OCI-LY3 (cell line): Measurements from ENCODE around the gene INSC.

Experiments
- EZH2phosphoT487 ChIP-seq: fragments of 200-600 bp; shearing (Covaris generic); IDR thresholded peaks from 2 replicates; pipeline ENCODE4 v1.6.1; 2018; ENCODE audit warnings: antibody characterized with exemption, mixed run types, low read depth
- TF ChIP-seq, protein P1 (sequence below): fragments of 200-600, 300-600 bp; sonication (generic); IDR thresholded peaks from 2 replicates; pipeline ENCODE4 v1.5.1; 2014; ENCODE audit warnings: antibody characterized with exemption, low read length, low read depth

DNA sequence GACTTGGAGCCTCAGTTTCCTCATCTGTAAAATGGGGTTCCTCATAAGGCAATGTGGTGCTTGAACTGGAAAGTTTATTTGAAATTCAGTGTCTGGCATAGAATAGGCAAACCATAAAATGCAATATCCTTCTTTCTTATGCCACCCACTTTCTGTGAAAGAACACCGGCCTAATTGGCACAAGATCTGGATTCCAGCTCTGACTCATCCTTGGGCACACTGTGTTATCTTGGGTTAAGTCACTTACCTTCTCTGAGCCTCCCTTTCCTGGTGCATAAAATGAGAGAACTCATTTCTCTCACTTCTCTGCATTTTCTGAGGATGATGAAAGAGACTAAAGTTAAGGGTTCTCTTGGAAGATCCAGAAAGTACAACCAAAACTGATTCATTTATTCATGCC, 5.1 kb downstream of the INSC start:
- TF ChIP-seq, protein P1, sequence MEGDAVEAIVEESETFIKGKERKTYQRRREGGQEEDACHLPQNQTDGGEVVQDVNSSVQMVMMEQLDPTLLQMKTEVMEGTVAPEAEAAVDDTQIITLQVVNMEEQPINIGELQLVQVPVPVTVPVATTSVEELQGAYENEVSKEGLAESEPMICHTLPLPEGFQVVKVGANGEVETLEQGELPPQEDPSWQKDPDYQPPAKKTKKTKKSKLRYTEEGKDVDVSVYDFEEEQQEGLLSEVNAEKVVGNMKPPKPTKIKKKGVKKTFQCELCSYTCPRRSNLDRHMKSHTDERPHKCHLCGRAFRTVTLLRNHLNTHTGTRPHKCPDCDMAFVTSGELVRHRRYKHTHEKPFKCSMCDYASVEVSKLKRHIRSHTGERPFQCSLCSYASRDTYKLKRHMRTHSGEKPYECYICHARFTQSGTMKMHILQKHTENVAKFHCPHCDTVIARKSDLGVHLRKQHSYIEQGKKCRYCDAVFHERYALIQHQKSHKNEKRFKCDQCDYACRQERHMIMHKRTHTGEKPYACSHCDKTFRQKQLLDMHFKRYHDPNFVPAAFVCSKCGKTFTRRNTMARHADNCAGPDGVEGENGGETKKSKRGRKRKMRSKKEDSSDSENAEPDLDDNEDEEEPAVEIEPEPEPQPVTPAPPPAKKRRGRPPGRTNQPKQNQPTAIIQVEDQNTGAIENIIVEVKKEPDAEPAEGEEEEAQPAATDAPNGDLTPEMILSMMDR, result no peak
- TF ChIP-seq EZH2phosphoT487, result no peak
